ENCODE data around the gene GPR153.

Gene GPR153

DNA sequence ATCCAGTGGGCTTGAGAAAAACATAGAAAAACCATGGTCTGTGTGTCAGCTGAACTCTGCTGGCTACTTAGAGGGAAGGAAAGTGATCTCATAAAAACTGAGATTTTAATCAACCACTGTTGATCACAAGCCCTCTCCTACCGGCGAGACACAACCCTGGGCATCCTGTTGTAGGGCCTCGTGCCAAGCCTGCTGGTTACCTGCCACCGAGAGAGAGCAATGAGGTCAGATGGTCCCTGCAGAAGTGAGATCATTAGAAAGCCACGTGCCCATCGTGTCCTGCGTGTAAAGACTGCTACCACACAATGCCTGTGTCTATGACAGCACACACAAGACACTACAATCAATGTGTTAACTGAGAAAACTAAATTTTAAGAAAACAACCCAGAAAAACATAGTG is 41.7 kb upstream of the GPR153 start:
- DNase-seq (ENCODE audit: low read depth, low spot score), result no peak
- in situ Hi-C loops (cut with HindIII; ENCODE audit: low sequenced_read_pairs), result no loop called here
- TF ChIP-seq, protein P1, sequence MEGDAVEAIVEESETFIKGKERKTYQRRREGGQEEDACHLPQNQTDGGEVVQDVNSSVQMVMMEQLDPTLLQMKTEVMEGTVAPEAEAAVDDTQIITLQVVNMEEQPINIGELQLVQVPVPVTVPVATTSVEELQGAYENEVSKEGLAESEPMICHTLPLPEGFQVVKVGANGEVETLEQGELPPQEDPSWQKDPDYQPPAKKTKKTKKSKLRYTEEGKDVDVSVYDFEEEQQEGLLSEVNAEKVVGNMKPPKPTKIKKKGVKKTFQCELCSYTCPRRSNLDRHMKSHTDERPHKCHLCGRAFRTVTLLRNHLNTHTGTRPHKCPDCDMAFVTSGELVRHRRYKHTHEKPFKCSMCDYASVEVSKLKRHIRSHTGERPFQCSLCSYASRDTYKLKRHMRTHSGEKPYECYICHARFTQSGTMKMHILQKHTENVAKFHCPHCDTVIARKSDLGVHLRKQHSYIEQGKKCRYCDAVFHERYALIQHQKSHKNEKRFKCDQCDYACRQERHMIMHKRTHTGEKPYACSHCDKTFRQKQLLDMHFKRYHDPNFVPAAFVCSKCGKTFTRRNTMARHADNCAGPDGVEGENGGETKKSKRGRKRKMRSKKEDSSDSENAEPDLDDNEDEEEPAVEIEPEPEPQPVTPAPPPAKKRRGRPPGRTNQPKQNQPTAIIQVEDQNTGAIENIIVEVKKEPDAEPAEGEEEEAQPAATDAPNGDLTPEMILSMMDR (IDR thresholded peaks at IDR 0.05; ENCODE audit: low read depth, low read length), result no peak
- no peak overlapping the region for H3K4me3 ChIP-seq (ENCODE audit: low read depth, low read length)

DNA sequence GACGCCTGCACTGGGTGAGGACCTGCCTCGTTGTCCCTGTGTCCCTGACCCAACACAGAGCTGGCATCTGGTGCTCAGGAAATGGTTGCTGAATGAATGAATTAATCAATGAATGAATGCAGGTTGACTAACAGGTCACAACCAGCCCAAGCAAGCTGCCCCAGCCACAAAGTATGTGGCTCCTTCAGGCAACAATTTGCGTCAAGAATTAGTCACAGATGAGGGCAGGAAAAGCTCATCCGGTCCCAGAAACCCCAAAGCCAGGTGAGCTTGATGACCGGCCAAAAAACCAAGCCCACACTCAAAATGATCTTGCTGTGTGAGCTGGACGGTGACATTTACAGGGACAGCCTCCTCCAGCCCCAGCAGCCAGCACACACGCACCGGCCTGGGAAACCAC is 40.6 kb upstream of the GPR153 start:
- peak; percentile 51 for DNase-seq (ENCODE audit: low read depth, low spot score)
- TF ChIP-seq, protein P1 (IDR thresholded peaks at IDR 0.05; ENCODE audit: low read depth, low read length), result no peak
- in situ Hi-C loops (cut with HindIII; ENCODE audit: low sequenced_read_pairs), result no loop called here
- H3K4me3 ChIP-seq (ENCODE audit: low read depth, low read length), result no peak overlapping the region

- no peak for DNase-seq (ENCODE audit: low read depth, low spot score)
- in situ Hi-C loops (cut with HindIII; ENCODE audit: low sequenced_read_pairs), result no loop called here
- TF ChIP-seq, protein P1 (IDR thresholded peaks at IDR 0.05; ENCODE audit: low read depth, low read length), result no peak
- H3K4me3 ChIP-seq (ENCODE audit: low read depth, low read length), result no peak overlapping the region
Measured at GRCh38 chr1:6300342-6301048, 39.6 kb upstream of the GPR153 start.

GRCh38 chr1:6299557-6300165 is 38.8 kb upstream of the GPR153 start:
- DNase-seq (ENCODE audit: low read depth, low spot score), result no peak
- TF ChIP-seq, protein P1 (IDR thresholded peaks at IDR 0.05; ENCODE audit: low read depth, low read length), result no peak
- H3K4me3 ChIP-seq (ENCODE audit: low read depth, low read length), result no peak overlapping the region
- in situ Hi-C loops (cut with HindIII; ENCODE audit: low sequenced_read_pairs), result no loop called here

GRCh38 chr1:6298940-6299465 is 38.1 kb upstream of the GPR153 start:
- H3K4me3 ChIP-seq (ENCODE audit: low read depth, low read length), result no peak overlapping the region
- no peak for DNase-seq (ENCODE audit: low read depth, low spot score)
- in situ Hi-C loops (cut with HindIII; ENCODE audit: low sequenced_read_pairs), result no loop called here
- TF ChIP-seq, protein P1 (IDR thresholded peaks at IDR 0.05; ENCODE audit: low read depth, low read length), result no peak

DNA sequence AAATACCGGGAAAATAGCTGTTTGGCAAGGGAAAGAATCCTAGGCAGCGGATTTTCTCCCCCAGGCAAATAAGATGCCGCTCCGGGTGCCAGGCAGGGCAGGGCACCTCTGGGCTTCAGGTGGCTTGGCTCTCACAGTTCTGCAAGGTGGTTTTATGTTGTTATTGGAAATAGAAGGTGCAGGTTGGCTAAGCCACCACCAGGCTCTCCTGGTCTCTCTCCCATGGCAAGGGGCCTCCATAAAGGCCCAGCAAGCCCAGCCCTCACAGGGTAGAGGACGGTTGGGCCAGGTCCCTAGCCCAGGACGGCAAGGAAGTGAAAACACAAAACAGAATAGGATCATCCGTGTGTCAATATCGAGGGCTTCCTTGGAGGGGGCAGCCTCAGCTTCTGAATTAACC is 37.6 kb upstream of the GPR153 start:
- H3K4me3 ChIP-seq (ENCODE audit: low read depth, low read length), result no peak overlapping the region
- in situ Hi-C loops (cut with HindIII; ENCODE audit: low sequenced_read_pairs), result no loop called here
- DNase-seq (ENCODE audit: low read depth, low spot score), result no peak
- TF ChIP-seq, protein P1 (IDR thresholded peaks at IDR 0.05; ENCODE audit: low read depth, low read length), result no peak

All from astrocyte of the spinal cord (primary cell).